Activated T-cell treated with anti-CD3 and anti-CD28 coated beads for 24 hours (primary cell): ENCODE data around the gene CAMK1.
A peak's percentile ranks its signal among the peaks of the same experiment; 100 is the strongest.

Experiments used
- DNase-seq: peaks from one replicate; pipeline ENCODE4 v3.0.0-alpha.2; 2020; ENCODE audit warnings: low read depth

Gene CAMK1

DNA sequence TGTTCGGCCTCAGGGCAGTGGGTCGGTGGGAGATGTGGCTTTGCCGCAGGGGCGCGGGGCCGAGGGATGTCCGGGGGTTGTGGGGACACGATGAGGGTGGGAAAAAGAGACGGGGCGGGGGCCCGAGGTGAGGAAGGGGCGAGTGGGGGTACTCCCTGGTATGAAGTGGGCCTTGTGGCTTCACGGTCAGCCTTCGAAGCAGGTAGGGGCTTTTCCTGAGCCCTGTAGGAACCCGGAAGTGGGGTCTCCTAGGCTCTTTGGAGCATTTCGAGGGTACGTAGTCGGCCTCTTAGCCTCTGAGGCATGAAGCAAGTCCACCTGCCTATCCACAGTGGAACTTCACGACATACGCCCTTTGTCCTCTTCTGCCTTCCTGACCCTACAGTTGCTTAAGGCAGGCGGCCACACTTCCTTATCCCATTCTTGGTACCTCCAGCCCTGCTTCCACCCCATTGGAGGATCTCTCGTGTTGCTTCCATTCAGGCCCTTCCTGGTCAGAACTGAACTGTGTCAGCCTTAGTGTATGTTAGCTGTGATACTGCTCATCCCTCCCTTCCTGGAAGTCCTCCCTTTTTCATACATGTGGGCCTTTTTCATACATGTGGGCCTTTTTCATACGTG is 23.5 kb upstream of the CAMK1 start:
- no peak for DNase-seq

DNA sequence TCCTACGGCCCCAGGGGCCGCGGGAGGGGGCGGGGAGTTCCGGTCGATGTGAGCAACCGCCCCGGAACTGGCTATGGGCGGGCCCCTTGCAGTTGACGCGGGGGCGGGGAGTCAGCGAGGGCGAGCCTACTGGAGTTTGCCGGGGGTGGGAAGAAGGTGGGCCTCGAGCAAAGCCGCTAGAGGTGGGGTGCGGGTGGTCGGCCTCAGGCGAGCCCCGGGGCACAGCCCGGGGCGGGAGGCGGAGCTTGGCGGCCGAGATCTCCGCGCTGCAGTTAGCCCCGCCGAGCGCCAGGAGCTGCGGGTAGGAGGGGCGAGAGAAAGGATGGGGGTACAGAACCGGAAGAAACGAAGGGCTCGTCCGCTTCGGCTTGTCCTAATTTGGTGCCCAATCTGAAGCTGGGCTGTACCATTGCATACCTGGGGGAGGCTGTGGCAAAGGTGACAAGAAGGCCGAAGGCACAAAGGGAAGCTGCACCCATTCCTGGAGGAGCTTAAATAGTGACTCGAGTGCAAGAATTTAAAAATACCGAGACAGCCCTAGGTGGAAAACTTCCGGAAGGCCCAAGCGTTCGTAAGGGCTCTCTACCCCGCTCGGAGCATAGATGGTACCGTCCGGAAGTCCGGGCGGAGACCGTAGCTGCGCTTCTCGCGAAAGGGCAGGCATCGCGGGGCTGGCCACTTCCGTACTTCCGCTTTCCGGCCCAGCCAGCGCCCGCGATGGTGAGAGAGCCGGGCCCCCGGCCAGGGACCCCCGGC is 22.8 kb upstream of the CAMK1 start, which contains the start of the genes ARPC4 and TADA3:
ARPC4 (plus strand) TSS at position 678 of the 756 bp plus-strand sequence; CDS start at position 718, 40 bp downstream.
TADA3 (minus strand) TSS at position 69 of the 756 bp plus-strand sequence. CDS start 1,007 bp downstream, outside the sequence.
- peak; percentile 84 for DNase-seq

DNA sequence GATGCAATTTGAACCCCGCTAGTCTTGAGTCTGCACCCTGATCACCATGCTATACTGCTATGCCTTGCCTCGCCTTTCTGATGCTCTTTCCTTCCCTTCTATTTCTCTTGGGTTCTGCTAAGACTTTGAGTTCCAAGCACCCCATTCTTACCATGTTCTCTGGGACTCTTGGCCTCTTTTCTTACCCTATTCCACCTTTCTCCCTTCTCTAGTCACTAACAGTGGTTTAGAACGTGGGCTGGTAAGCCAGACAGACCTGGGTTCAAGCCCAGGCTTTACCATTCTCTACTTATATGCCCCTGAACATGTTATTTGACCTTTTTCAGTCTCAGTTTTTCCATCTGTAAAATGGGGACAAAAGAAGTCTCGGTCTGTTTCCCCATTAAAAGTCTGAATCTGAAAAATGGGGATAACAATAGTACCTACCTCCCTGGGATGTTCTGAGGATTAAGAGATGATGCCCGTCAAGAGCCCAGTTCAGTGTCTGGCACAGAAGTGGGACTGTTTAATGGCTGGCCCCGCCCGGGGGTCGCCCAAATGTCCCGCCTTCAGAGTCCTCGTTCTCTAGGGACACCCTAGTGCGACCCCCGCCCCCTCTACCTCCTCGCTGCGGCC is 22.1 kb upstream of the CAMK1 start:
- no peak for DNase-seq

DNA sequence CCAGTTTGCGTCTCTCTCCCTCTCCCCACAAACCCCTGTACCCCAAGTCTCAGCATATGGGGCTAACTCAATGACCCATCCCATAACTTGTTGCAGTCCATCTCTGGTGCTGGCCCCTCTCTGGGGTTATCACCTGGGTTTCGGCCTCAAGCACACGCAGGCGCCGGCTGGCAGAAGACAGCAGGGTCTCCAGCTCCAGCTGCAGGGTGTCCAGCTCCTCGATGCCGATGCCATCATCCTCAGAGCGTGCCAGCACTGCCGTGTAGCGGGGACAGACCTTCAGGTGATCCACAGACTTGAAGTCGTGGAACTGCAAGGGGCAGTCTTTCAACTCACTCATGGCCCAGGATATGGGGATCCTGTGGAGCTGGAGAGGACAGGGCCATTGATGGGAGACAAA is 21.4 kb upstream of the CAMK1 start:
- DNase-seq = no peak

DNA sequence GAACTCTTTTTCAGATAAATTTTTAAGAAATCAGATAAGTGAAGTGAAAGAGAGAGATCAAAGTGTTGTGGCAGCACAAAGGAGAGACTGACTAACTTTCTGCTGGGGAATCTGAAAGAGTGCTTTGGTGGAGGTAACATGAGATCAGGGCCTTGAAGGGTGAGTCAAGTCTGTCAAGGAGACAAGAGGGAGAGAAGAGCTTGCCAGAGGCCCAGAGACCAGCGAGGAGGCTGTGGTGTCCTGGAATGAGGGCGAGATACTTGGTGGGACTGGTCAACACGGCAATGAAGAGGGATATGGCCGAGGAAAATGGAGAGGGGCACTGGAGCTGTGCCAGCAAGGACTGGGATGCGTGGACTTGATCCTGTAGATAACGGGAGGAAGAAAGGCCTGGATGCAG is 18.0 kb upstream of the CAMK1 start:
- DNase-seq = peak; percentile 38

DNA sequence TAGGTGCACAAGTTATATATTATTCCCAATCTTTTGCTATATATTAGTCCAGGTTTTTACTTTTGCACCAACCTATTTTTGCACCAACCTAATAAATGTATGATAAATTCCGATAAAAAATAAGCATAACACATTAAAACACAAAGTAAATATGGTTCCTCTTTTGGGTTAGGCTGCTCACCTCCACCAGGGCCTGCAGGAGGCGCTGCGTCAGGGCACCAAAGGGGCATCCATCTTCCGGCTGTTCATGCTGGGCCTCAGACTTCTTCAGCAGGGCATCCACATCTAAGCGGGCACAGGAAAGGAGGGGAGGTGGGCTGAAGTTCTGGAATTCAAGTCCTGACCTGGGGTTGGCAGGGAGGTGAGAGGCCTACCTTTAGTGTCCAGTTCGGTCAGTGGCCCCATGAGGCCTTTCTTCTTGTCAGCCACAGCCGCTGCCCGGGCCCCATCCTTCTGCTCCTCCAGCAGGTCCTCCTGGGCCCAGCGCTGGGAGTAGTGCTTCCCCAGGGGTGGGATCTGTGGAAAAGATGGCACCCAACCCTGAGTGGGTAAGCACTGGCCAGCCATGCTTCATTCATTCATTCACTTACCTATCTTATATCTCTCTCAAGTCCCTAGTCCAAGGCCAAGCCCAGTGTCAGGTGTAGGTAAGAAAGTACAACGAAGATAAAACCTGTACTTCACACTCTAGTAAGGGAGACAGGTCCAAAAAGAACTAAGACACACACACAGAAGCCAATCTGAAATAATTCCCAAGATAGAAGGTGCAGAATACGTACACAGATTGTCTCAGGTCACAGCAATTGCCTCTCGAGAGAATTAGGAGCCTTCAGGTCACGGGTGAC is 17.3 kb upstream of the CAMK1 start:
- DNase-seq = no peak

DNA sequence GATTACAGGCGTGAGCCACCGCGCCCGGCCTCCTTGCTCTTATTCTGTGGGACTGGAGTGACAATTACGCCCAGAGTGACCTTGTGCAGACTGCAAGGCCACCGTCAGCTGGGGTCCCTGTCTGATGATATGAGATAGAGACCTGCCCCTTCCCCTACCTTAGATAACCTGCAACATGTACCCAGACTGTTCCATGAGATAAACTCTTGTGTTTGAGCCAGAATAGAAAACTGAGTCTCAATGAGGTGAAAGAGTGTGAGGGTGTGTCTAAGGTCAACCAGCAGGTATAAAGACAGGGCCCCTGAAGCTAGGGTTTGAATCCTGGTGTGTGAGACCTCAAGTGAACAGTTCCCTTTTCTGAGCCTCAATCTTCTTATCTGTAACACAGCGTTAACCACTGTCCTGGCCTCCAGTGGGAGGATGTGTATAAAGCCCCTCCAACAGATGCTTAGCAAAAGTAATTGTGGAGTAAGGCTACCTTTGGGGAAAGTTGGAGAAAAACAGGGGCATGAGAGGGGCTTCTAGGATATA is 16.5 kb upstream of the CAMK1 start:
- no peak for DNase-seq

DNA sequence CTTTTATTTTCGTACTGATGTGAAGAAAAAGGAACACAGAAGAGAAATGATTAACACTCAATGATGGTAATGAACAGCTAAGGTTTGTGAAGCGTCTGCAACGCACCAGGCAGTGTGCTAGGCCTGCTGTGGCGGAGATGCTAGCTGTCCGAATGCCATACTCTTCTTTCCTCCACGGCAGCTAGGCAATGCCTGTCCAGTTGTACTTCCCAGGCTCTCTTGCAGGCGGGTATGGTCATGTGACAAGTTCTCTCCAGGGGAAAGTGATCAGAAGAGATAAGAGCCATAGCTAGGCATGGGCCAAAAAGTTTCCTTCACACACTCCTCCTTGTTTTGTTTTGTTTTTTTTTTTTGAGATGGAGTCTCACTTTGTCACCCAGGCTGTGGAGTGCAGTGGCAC is 15.9 kb upstream of the CAMK1 start:
- DNase-seq = no peak

DNA sequence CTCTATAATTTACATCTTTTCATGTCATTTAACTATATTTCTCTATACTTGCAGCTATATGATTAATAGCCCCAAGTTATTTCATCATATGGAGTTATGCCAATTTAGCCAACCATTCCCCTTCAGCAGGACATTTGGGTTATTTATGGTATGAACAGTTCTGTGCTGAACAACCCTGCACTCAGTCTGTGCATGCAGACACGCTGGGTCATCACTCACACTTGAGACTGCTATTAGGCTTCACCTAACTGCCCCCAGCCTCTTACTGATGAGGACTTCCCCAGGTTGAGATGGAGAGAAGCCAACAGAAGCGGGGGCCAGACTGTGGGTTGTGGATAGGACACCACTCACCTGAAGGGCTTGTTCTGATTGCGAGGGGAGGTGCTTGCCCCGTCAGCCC is 15.2 kb upstream of the CAMK1 start:
- no peak for DNase-seq

DNA sequence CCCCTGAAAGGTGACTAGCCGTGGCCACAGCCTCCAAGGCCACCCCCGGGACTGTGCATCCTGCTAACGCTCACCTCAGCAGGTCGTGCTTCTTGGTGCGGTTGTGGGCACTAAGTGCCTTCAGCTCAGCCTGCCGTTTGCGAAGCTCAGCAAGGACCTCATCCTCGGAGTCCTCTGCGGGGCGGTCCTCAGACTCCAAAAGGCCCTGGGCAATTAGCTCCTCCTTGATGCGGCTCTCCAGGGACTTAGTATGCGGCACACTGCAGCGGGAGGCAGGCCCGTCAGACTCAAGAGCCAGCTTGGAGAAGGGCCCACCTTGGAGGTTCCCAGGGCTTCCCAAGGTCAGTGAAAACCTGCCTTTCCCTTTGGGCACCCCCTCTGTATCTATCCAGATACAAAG is 14.2 kb upstream of the CAMK1 start:
- DNase-seq = no peak

DNA sequence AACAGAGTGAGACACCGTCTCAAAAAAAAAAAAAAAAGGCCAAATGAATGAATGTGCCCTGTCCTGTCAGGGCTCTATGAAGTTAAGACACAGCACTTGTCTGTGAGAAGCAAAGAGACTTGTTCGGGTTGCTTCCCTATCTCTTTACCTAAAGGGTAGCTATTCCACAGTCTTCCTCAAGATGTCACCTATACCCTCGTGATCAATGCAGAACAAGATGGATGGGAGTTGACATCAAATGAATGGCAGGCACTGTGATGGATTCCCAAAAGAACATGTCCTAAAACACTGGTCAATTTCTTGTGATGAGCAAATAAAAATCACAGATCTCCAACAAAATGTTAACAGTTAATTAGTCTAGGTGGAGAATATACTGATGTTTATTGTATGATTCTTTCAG is 13.0 kb upstream of the CAMK1 start:
- DNase-seq = no peak

DNA sequence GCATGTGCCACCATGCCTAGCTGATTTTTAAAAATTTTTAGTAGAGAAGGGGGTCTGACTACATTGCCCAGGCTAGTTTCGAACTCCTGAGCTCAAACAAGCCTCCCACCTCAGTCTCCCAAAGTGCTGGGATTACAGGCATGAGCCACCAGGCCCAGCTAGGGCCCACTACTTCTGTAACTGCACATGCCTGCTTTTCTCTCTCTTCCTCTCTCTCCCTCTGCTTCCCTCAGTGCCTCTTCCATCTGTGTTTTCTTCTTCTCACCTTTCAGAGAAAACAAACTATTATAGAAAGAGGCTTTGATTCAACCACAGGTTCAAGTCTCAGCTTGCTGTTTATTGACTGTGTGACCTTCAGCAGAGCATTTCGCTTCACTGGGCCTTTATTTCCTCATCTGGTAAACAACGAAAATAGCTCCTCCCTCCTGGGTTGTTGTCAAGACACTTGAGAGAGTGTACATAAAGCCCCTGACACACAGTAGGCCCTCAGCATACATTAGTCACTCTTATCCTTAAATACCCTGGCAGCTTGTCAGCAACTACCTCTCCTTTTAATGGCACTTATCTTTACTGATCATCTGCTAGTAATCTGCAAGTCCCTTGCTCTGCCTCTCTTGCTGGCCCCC is 12.3 kb upstream of the CAMK1 start:
- DNase-seq = no peak

DNA sequence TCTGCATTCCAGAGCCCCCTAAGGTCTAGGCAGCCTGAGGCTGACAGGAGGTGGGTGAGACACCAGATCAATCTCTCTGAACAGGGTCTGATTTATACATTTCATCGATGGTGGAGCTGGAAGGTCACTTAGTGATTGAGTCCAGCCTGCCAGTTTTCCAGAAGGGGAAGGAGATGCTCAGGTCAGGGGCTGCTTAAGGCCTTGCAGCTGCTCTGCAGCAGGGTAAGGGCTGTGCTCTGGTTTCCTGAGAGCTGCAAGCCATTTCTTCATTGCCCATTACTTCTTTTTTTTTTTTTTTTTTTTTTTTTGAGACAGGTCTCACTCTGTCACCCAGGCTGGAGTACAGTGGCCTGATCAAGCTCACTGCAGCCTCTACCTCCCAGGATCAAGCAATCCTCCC is 11.8 kb upstream of the CAMK1 start:
- no peak for DNase-seq

DNA sequence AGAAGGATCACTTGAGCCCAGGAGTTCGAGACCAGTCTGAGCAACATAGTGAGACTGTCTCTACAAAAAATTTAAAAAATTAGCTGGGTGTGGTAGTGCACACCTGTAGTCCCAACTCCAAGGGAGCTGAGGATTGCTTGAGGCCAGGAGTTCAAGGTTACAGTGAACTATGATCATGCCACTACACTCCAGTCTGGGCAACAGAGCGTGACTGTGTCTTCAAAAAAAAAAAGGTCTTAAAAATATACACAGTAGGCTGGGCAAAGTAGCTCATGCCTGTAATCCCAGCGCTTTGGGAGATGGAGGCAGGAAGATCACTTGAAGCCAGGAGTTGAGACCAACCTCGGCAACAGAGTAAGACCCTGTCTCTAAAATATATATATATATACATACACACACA is 11.2 kb upstream of the CAMK1 start:
- no peak for DNase-seq

DNA sequence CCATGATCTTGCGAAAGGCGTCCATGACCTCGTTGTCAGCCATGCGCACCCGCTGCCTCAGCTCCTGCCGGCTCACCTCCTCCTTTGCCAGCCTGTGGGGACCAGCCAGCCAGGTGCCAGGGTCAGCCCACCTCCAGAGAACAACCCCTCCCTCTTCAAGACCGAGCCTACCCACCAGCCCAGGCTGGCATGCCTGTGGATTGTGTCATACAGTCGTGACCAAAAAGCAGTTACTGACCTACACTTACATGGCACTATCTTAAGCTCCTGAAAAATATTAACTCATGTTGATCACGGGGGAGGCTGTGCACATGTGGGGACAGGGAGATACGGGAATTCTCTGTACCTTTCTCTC is 10.7 kb upstream of the CAMK1 start:
- no peak for DNase-seq

DNA sequence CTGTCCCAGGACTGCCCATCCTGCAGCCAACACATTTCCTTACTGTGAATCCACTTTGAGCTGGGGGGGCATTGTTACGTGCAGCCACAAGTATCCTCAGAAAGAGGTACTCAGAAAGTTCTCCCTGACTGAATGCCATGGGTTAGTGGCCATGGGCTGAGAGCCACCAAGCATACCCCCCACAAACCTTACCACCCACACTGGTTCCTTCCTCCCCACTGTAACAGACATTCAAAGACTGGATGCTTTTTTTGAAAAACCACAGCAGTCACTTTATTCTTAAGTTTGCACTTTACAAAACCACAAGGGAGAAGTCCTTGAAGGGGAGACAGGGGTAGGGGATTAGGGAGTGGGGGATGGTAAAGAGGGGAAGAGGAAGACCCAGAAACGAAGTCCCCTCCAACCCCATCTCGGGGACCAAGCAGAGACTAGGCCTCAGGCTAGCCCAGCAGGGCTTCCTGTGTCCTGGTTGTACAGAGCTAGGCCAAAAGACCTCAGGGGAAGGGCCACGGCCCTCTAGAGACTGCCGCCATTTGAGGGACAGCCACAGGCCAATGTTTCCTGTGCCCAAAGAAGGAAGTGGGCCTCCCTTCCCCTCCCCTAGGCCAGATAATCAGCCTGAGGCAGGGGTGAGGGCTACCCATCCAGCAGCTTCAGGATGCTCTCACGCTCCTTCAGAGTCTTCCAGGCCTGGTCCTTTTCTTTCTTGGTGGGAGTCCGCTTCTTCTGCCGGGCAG is 10.1 kb upstream of the CAMK1 start:
- DNase-seq = no peak

DNA sequence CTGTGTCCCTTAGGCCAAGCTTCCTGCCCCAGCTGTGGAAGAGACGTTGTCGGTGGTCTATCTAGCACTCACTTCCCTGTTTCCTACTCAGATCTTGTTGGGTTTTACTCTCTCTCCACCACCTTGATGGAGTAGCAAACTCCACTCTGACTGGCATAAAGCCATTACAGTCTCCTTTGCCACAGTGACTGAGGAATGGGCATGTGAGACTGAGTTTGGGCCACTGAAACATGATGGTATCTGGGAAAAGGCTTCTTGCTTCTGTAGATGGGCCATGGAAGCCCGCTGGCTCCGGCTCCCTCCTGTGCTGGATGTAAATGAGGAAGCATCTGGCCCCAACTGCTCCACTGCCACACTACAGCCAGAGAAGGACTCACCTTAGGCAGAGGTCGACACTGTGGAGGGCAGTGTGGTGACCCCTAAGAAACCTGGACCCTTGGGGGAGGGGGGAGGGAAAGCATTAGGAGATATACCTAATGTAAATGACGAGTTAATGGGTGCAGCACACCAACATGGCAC is 9.4 kb upstream of the CAMK1 start:
- no peak for DNase-seq

DNA sequence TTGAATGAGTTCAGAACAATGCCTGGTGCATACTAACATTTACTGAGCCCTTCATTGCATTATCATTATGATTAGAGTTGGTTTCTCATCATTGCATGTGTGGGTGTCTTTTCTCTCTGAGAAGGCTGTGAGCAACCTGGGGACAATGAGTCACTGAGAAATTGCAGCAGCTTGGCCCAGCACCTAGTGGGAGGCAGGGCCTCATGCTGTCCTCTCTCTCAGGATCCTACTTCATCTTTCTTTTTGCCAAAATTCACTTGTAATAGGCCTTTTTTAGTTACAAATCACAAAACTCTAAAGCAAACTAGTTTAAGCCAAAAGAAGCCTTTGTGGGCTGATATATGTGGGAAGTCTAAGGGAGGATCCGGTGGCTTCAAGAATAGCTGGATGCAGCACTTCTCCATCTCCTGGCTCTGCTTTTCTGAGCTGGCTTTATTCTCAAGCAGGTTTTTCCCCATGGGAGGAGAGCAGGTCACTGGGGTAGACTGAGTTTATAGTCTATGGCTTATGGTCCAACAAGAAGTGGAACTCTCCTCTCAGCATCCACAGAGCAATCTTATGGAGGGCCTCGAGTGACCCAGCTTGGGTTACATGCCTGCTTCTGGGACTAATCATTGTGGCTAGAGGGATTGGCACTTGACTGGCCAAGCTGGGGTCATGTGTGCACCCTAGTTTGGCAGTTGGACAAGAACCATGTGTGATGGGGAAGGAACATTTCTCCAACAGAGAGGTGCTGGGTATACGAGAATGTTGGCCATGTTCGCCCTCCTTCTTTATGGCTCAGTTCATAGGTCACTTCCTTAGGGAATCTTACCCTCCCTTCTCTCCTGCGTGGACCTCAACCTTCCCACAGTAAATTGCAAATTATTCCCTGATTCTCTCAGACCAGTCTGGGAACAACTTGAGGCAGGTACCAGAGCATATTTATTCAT is 8.7 kb upstream of the CAMK1 start:
- peak; percentile 60 for DNase-seq

DNA sequence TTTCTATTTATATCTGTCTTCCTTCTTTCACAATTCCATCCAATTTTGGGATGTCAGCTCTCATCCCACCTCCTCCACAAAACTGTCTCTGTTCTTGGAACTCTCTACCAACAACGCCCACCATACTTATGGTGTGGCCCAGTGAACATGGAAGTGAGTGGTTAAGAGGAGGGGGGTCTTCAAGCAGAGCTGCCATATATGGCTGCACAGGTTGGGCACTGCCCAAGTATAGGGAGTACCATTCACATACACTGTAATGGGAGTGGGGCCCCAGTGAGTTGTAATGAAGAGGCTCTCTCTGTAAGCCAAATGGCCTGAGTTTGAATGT is 7.9 kb upstream of the CAMK1 start:
- DNase-seq = no peak
